ENCODE data around the gene EIF3L. TPM values are rescaled to one million over a fixed set of nuclear protein-coding genes. Genes with fewer than 3 reads are reported as not detected.

Gene EIF3L
- total RNA-seq, 1 experiment from 2014 or later: 218 TPM

DNA sequence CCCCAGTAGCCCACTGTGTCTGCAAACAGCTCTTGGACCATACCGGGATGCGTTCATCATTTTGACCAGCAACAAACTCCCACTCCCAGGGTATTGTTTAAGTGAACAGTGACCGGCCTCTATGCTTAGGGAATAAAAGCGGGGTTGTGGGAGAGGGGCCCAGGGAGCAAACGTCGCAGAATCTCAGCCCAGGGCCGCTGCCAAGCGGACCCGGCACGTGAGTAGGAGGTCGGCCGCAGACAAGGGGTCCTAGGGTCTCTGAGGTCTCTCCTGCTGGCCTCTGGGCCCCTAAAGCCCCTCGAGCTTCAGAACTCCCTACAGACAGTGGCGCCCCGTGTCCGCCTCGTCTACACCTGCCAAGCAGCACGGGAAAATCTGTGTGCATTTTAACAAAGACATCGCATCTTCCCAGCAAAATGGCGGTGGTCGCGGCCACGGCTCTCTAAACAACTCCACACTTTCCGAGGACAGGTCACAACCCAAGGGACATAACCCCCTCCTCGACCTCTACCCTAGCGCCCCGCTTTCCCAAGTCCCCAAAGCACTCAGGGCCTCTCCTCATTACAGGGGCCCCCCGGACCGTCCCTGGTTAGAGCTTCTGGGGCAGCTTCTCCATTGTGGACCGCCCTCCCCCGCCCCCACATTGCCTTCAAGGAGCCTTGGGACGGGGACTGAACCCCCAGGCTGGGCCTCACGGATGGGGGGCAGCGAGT lies 45.4 kb upstream of the EIF3L start:
- ATAC-seq: no peak
- H2AFZ ChIP-seq (ENCODE audit: low read length): peak overlapping the region; percentile 34; the same call in 1 of the 2 replicates
- no peaks in the 10 kb centered on the region for H3K9me3 ChIP-seq (ENCODE audit: low read length)
- TF ChIP-seq, protein P1, sequence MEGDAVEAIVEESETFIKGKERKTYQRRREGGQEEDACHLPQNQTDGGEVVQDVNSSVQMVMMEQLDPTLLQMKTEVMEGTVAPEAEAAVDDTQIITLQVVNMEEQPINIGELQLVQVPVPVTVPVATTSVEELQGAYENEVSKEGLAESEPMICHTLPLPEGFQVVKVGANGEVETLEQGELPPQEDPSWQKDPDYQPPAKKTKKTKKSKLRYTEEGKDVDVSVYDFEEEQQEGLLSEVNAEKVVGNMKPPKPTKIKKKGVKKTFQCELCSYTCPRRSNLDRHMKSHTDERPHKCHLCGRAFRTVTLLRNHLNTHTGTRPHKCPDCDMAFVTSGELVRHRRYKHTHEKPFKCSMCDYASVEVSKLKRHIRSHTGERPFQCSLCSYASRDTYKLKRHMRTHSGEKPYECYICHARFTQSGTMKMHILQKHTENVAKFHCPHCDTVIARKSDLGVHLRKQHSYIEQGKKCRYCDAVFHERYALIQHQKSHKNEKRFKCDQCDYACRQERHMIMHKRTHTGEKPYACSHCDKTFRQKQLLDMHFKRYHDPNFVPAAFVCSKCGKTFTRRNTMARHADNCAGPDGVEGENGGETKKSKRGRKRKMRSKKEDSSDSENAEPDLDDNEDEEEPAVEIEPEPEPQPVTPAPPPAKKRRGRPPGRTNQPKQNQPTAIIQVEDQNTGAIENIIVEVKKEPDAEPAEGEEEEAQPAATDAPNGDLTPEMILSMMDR (conservative IDR thresholded peaks at IDR 0.05; ENCODE audit: low read depth, low read length): no peak
- TF ChIP-seq EZH2 (IDR thresholded peaks at IDR 0.05; ENCODE audit: low read length, unreplicated experiment) (no peak), EZH2phosphoT487 (IDR thresholded peaks at IDR 0.05; ENCODE audit: borderline replicate concordance, low read length) (no peak)
- CTCF ChIA-PET: no interaction called here
- no peak for DNase-seq
- H3K4me1 ChIP-seq (ENCODE audit: insufficient read depth, low read length): peaks cover 17% of the 10 kb centered on the region
- no peaks in the 10 kb centered on the region for H3K36me3 ChIP-seq (ENCODE audit: low read depth, low read length)
- H3F3A ChIP-seq (ENCODE audit: low read length, unreplicated experiment): peaks cover 18% of the 10 kb centered on the region
- peaks cover 21% of the 10 kb centered on the region for H4K20me1 ChIP-seq (ENCODE audit: low read length)
- peak overlapping the region; percentile 66; the same call in 1 of the 2 replicates for H3K27ac ChIP-seq (ENCODE audit: low read length)
- BruUV-seq (replicated peaks): no TSS peak
- H3K9ac ChIP-seq (ENCODE audit: low read length): peak overlapping the region; percentile 95
- H3K9me2 ChIP-seq (replicated peaks; ENCODE audit: low read length): no peaks in the 10 kb centered on the region
- peak overlapping the region; percentile 100 for H3K4me3 ChIP-seq (ENCODE audit: low read length)
- H3K79me2 ChIP-seq (ENCODE audit: low read length): peaks cover 26% of the 10 kb centered on the region
- H3K4me2 ChIP-seq (ENCODE audit: low read length): peak overlapping the region; percentile 100
- POLR2A ChIA-PET (ENCODE audit: unreplicated experiment): no interaction called here
- intact Hi-C loops (cut with micrococcal nuclease): loop anchor here (10.0 kb wide), 1 partner anchor 119 kb away; the partner anchor contains the start of gene NOL12
- no peaks in the 10 kb centered on the region for H3K27me3 ChIP-seq (ENCODE audit: low read length)

DNA sequence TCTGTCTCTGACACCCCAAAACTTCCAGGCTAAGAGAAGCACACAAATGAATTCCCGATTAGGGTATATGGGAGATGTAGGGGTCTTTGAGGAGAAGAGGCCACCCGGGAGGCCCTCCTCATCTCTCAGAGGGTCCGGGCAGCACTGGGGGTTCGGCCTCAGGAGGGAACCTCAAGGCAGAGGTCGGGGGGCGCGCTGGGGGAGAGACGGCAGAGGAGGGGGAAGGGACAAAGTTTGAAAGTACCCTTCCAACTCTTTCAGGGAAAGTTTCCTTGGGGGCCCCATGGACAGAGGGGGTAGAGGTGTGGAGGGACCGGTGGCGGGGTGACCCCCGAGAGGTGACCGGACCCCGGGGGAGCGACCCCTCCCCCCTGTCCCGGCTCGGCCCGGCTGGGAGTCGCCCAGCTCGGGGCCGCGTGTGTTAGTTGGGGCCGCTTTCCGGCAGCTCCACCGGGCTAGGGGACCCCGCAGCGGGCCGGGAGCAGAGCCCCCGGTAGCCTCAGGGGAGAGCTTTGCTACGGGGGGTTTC lies 44.8 kb upstream of the EIF3L start:
- no peaks in the 10 kb centered on the region for H3K36me3 ChIP-seq (ENCODE audit: low read depth, low read length)
- H3K9me3 ChIP-seq (ENCODE audit: low read length): no peaks in the 10 kb centered on the region
- H3K27ac ChIP-seq (ENCODE audit: low read length): peak overlapping the region; percentile 66
- ATAC-seq (no peak), DNase-seq (no peak)
- intact Hi-C loops (cut with micrococcal nuclease): loop anchor here (10.0 kb wide), 1 partner anchor 120 kb away; the partner anchor contains the start of gene NOL12
- H3K79me2 ChIP-seq (ENCODE audit: low read length): peaks cover 30% of the 10 kb centered on the region
- peaks cover 21% of the 10 kb centered on the region for H4K20me1 ChIP-seq (ENCODE audit: low read length)
- no peak for TF ChIP-seq EZH2phosphoT487 (IDR thresholded peaks at IDR 0.05; ENCODE audit: borderline replicate concordance, low read length)
- TF ChIP-seq, protein P1 (conservative IDR thresholded peaks at IDR 0.05; ENCODE audit: low read depth, low read length): no peak
- no peak for TF ChIP-seq EZH2 (IDR thresholded peaks at IDR 0.05; ENCODE audit: low read length, unreplicated experiment)
- POLR2A ChIA-PET (ENCODE audit: unreplicated experiment): interaction anchor here (0.6 kb wide), 1 partner anchor 1421 kb away, joined by 4 read pairs; no protein-coding TSS in a partner anchor
- no TSS peak for BruUV-seq (replicated peaks)
- peak overlapping the region; percentile 84 for H3K4me2 ChIP-seq (ENCODE audit: low read length)
- CTCF ChIA-PET: no interaction called here
- peak overlapping the region; percentile 34; the same call in 1 of the 2 replicates for H2AFZ ChIP-seq (ENCODE audit: low read length)
- H3K9me2 ChIP-seq (replicated peaks; ENCODE audit: low read length): no peaks in the 10 kb centered on the region
- no peaks in the 10 kb centered on the region for H3K27me3 ChIP-seq (ENCODE audit: low read length)
- peaks cover 18% of the 10 kb centered on the region for H3F3A ChIP-seq (ENCODE audit: low read length, unreplicated experiment)
- peak overlapping the region; percentile 95 for H3K9ac ChIP-seq (ENCODE audit: low read length)
- H3K4me3 ChIP-seq (ENCODE audit: low read length): peak overlapping the region; percentile 100
- H3K4me1 ChIP-seq (ENCODE audit: insufficient read depth, low read length): peaks cover 17% of the 10 kb centered on the region

All from PC-3 (cell line).